HG03457 (cell line): ENCODE measurements around the gene RAB3GAP1.
"Not testable (repeated sequence)": the region's sequence is repeated elsewhere in the genome, so short reads cannot be mapped to it uniquely, and the experiment has no call there.

Experiments used
- ATAC-seq: cut with Tn5 transposase; IDR thresholded peaks from one replicate; pipeline ENCODE4 v1.9.1; 2021; ENCODE audit warnings: moderate number of reproducible peaks; ENCODE audit not compliant: unreplicated experiment

RAB3GAP1 gene

DNA sequence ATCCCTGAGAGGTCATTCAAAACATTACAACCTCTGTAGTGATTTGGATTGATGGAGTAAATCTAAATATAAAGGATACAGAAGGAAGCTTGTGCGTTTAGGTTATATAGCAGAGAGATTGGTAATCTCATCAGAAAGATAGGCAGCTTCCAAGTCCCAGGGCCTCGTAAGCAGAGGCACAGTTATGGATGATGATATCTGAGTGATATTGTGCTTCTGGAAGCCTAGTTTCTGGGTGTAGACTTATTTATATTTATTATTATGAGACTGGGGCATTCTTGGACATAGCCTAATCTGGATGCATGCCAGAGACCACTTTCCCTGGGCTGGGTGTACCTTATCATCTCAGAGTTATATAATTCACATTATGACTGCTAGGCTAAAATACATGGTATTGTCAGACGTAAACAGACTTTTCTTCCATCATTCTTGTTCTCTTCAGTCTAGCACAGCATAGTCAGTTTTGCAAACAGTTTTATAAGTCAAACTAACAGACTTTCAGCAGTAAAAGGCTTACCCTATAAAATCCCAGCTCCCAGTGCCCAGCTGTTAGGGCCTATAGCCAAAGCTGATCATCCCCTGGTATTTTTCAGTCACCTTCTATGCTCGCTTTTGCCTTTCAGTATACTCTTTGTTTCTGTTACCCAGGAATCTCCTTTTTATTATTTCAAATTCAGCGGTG is 47.9 kb downstream of the RAB3GAP1 start:
- ATAC-seq: no peak

GRCh38 chr2:135103843-135104242 is 51.8 kb downstream of the RAB3GAP1 start:
- no peak for ATAC-seq

DNA sequence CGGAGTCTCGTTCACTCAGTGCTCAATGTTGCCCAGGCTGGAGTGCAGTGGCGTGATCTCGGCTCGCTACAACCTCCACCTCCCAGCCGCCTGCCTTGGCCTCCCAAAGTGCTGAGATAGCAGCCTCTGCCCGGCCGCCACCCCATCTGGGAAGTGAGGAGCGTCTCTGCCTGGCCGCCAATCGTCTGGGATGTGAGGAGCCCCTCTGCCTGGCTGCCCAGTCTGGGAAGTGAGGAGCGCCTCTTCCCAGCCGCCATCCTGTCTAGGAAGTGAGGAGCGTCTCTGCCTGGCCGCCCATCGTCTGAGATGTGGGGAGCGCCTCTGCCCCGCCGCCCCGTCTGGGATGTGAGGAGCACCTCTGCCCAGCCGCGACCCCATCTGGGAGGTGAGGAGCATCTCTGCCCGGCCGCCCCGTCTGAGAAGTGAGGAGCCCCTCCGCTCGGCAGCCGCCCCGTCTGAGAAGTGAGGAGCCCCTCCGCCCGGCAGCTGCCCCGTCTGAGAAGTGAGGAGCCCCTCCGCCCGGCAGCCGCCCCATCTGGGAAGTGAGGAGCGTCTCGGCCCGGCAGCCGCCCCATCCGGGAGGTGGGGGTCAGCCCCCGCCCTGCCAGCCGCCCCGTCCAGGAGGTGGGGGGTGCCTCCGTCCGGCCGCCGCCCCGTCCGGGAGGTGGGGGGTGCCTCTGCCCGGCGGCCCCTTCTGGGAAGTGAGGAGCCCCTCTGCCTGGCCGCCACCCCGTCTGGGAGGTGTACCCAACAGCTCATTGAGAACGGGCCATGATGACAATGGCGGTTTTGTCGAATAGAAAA is 53.6 kb downstream of the RAB3GAP1 start:
- ATAC-seq: not testable (repeated sequence)

GRCh38 chr2:135113322-135113721 is 61.2 kb downstream of the RAB3GAP1 start:
- no peak for ATAC-seq

GRCh38 chr2:135119582-135119981 is 67.5 kb downstream of the RAB3GAP1 start:
- no peak for ATAC-seq

DNA sequence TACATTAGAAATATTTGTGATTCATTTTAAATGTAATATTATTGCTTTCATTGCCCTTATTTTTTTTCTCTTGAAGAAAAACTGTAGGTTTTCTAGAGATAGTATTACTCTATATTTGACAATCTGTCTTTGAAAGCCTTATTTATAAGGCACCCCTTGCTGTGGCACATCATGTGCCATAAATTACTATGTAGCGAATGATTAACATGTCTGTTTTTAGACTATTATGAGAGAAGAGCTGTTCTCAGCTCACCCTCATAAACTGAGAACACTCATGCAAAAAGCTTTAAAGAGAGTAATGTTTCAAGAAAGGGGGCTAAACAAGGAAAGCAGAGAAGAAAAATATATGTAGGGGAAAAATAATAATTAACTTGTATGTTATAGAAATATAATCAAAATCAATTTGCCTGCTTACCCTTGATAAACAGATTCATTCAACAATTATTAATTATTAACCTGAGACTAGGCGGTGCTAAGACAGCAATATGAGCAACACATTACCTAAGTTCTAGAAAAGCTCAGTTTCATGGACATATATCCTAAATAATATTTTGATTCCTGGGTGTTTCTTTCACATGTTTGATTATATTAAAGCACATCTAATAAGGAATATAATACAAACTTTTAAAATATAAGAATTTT is 69.0 kb downstream of the RAB3GAP1 start:
- no peak for ATAC-seq

- ATAC-seq: not testable (repeated sequence)
Observed at GRCh38 chr2:135121658-135122039, 69.6 kb downstream of the RAB3GAP1 start.

DNA sequence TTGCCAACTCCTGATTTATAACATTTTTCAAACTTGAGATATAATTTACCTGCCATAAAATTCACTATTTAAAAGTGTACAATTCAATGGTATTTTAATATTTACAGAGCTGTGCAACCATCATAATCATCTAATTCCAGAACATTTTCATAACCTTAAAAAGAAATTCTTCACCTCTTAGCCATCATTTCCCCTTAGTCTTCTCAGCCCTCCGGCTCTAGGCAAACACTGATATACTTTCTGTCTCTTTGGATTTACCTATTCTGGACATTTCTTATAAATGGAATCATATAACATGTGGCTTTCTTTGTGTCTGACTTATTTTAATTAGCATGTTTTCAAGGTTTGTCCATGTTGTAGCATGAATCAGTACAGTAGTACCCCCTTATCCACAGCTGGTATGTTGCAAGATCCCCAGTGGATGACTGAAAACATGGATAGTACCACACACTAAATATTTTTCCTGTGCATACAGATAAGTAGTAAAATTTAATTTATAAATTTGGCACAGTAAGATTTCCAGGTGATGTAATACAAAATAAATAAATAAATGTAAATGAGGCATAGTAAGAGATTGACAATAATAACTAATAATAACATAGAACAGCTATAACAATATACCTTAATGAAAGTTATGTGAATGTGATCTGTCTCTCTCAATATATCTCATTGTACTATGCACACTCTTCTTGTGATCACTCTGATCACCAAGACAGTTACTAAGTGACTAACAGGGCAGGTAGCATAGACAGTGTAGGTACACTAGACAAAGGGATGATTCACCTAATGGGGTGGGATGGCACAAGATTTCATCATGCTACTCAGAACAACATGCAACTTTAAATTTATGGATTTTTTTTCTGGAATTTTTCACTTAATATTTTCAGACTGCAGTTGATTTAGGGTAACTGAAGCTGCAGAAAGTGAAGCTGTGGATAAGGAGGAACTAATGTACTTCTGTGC is 73.1 kb downstream of the RAB3GAP1 start:
- ATAC-seq: no peak

GRCh38 chr2:135125940-135126339 is 73.8 kb downstream of the RAB3GAP1 start:
- ATAC-seq: no peak

- ATAC-seq: no peak
Observed at GRCh38 chr2:135130751-135131150, 78.7 kb downstream of the RAB3GAP1 start.

- no peak for ATAC-seq
Observed at GRCh38 chr2:135132314-135132713, 80.2 kb downstream of the RAB3GAP1 start.

GRCh38 chr2:135140606-135141005 is 88.5 kb downstream of the RAB3GAP1 start:
- ATAC-seq: no peak

- ATAC-seq: no peak
Observed at GRCh38 chr2:135142323-135142722, 90.2 kb downstream of the RAB3GAP1 start.

DNA sequence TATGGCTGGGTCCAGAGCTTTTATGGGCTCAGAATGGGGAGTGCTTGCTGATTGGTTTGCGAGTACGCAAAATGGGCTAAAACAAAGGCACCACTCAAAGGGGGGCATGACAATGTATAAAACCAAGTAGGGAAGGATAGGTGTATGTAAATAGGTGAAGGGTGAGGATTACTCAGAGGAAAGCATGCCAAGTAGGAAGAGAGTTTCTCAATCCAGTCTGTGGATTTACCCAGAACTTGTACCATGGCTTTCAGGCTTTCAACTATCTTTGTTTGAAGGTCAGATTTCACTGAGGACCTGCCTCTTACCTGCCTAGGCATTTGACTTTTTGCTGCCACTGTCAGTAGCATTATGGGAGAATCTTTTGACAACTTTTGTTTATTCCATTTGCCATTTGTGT is 92.3 kb downstream of the RAB3GAP1 start:
- no peak for ATAC-seq

- no peak for ATAC-seq
Observed at GRCh38 chr2:135149251-135149650, 97.2 kb downstream of the RAB3GAP1 start.

GRCh38 chr2:135150725-135151124 is 98.6 kb downstream of the RAB3GAP1 start:
- ATAC-seq: no peak

DNA sequence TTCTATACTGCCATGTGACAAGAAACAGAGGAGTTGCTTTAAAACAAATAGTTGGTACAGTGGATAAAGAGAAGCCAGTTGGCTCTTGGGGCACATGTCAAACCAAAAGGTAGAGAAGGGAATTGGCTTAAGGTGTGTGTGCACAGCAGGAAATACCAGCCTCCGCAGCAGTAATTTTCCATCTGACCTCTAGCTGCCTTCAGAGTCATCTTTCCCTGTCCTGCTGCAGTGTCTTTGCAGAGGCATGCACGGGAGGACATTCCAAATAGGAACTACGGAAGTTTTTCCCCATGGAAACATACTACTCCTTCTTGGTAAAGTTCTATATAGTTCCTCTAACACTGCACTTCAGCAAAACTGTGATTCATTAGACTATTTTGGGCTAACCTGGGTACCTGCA is 99.5 kb downstream of the RAB3GAP1 start:
- ATAC-seq: no peak

DNA sequence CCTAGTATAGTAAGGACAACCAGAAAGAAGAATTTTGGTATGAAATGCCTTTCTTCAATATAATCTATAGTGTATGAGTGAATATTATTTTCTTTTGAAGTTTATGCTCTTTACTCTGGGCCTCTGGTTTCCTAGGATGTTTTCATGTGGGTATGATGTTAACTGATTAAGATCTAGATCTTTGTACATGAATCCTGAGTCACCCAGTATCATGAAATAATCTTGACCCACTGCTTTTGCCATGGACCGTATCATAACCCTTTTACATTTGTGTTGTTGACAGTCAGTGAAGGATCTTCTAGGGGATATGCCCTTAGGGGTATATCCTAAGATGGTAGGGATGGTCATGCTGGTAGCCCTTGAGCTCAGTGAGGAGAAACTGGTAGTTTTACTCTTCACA is 100.3 kb downstream of the RAB3GAP1 start:
- no peak for ATAC-seq

DNA sequence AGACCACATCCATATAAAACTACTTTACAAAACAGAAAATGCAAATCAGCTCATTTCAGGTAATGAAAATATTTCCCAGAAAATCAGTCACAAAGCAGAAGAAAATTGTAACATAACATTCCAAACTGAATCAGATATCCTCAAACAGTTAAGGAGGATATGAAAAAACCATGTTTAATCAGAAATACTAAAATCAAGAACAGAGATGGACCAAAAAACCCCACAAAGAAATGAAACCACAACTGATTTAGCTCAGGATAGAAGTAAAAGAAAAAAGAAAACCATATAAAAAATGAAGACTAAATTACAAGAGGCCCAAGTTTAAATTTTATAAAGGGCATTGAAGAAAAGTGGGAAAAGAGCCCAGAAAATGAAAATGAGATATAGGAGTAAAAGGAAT is 102.9 kb downstream of the RAB3GAP1 start:
- ATAC-seq: no peak

DNA sequence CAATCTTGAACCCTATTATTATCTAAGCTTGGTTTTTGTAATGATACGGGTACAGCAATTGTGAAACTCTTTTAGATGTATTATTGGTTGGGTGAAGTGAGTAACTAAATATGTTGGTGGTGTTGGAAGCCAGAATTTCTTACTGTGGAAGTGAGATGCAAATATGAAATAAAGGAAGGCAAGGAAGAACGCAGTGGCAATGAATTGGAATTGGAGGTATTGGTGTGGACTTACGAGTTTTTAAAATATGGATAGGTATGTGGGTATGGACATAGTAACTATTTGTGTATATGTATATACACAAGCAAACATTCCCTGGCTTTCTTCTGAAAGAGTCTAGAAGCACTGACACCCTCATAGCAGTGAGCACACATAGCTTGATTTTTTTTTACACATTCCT is 105.8 kb downstream of the RAB3GAP1 start:
- no peak for ATAC-seq

DNA sequence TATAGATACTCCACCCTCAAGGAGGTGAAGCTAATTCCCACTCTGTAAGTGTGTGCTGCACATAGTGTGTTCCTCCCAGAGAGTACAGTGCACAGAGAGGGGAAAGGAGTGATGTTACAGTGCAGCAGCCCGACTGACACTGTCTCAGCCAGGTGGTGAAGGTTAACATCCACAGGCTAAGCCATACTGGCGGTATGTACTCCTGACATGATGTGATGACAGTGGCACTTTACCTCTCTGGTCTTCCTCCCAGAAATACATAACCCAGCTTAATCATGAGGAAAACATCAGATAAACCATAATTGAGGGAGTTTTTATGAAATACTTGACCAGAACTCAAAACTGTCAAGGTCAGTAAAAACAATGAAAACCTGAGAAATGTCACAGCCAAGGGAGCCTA is 107.1 kb downstream of the RAB3GAP1 start:
- no peak for ATAC-seq
